Neural crest cell (in vitro differentiated cells): Measurements from ENCODE around the gene ASB13. TPM values are rescaled to one million over a fixed set of nuclear protein-coding genes. Genes with fewer than 3 reads are reported as not detected.

ENCODE experiments used
- DNase-seq: peaks from one replicate; pipeline ENCODE4 v3.0.0; 2021; ENCODE audit warnings: low read depth, mixed read lengths, low spot score
- H3K27ac Mint-ChIP-seq: one replicate; pipeline ENCODE4 v1.8.0; 2021; ENCODE audit warnings: mild to moderate bottlenecking, mixed read lengths; ENCODE audit not compliant: unreplicated experiment
- H3K27me3 Mint-ChIP-seq: 2 replicates; pipeline ENCODE4 v1.8.0; 2021; ENCODE audit warnings: low read depth, mild to moderate bottlenecking, mixed read lengths
- H3K36me3 Mint-ChIP-seq: 2 replicates; pipeline ENCODE4 v1.8.0; 2021; ENCODE audit warnings: low read depth, mild to moderate bottlenecking, mixed read lengths
- H3K4me1 Mint-ChIP-seq: 2 replicates; pipeline ENCODE4 v1.8.0; 2021; ENCODE audit warnings: mixed read lengths
- H3K4me3 Mint-ChIP-seq: one replicate; pipeline ENCODE4 v1.8.0; 2021; ENCODE audit warnings: mild to moderate bottlenecking, mixed read lengths
- H3K9me3 Mint-ChIP-seq: 2 replicates; pipeline ENCODE4 v1.8.0; 2021; ENCODE audit warnings: mixed read lengths
- CTCF ChIP-seq: fragments of 200-600 bp; sonication (generic); conservative IDR thresholded peaks from 2 replicates; pipeline ENCODE4 v1.5.0; 2021; ENCODE audit warnings: antibody characterized with exemption, mild to moderate bottlenecking
- total RNA-seq: library from RNA; stranded (reverse); gene quantifications from 2 replicates; pipeline ENCODE4 v1.2.1, GENCODE V29; 2021

Gene ASB13
- total RNA-seq, 1 donor from 2014 or later = 40.8 TPM

- H3K27me3 Mint-ChIP-seq = no peaks in the 10 kb centered on the region
- H3K4me3 Mint-ChIP-seq = no peak overlapping the region
- H3K27ac Mint-ChIP-seq = no peak overlapping the region
- no peak for TF ChIP-seq CTCF
- peaks cover 10% of the 10 kb centered on the region for H3K4me1 Mint-ChIP-seq
- no peak for DNase-seq
- no peaks in the 10 kb centered on the region for H3K9me3 Mint-ChIP-seq
- no peaks in the 10 kb centered on the region for H3K36me3 Mint-ChIP-seq
These were observed 52.8 kb downstream of the ASB13 start for GRCh38 chr10:5613481-5614154.

DNA sequence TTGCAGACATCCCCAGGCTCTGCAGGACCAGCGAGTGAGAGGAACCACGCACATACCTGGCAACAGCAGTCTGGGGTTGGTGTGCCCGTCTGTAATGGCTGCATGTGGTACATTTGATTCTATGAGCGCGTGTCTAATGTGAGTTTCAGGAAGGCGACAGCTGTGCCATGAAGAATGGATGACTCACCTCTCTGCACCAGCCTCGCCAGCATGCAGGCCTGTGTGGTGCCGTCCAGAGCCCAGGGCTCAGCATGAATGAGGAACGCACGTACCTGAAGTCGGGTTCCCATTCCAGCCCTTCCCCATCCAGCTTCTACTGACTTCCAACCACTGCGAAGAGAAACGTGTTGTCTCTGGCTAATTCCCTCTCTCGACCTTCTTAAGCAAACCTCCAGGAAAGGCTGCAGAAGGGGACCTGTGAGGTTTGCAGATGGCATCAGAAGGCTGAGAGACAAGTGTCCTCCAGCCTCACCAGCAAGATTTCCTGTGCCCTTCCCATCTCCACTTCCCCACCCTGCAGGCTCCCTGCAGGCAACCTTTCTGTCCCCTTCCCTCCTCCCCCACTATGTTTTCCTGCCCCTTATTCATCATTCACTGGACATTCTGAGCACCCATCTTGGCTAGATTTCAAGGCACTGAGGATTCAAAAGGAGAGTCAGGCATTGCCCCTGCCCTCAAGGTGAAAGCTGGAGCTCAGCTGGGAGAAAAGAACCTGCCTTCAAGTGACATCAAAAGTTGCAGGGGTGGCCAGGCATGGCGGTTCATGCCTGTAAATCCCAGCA lies 54.3 kb downstream of the ASB13 start:
- peak overlapping the region; percentile 81 for H3K27ac Mint-ChIP-seq
- no peaks in the 10 kb centered on the region for H3K27me3 Mint-ChIP-seq
- no peak for TF ChIP-seq CTCF
- H3K36me3 Mint-ChIP-seq = no peaks in the 10 kb centered on the region
- H3K4me1 Mint-ChIP-seq = peaks cover 13% of the 10 kb centered on the region
- H3K9me3 Mint-ChIP-seq = no peaks in the 10 kb centered on the region
- H3K4me3 Mint-ChIP-seq = no peak overlapping the region
- no peak for DNase-seq

DNA sequence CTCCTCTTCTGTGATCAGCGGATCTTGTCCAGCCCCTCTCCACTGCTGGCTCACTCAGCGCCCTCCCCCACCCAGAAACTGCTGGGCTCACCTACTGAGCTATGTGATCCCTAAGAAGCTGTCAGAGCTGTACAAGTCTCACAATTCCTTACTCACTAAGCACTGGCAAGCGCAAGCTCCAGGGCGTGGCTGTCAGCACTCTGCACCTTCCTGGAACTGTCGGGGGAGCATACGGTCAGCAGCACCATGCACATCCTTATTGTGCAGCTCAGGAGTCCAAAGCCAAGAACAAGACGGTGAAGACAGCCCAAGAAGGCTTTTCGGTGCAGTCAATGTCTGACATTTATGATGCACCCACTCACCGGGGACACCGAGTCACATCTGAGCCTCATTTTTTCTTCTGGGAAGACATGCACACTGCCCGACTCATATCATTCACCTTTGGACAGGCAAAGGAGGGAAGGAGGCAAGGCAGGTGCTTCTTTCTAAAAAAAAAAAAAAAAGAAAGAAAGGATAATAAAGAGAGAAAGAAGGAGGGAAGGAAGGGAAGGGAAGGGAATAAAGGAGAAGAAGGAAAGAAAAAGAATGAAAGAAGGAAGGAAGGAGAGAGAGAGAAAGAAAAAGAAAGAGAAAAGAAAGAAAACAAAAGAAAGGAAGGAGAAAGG lies 56.3 kb downstream of the ASB13 start:
- no peaks in the 10 kb centered on the region for H3K36me3 Mint-ChIP-seq
- no peaks in the 10 kb centered on the region for H3K9me3 Mint-ChIP-seq
- no peak for DNase-seq
- H3K27me3 Mint-ChIP-seq = no peaks in the 10 kb centered on the region
- H3K4me1 Mint-ChIP-seq = peaks cover 12% of the 10 kb centered on the region
- H3K4me3 Mint-ChIP-seq = no peak overlapping the region
- no peak overlapping the region for H3K27ac Mint-ChIP-seq
- no peak for TF ChIP-seq CTCF

- TF ChIP-seq CTCF = no peak
- Mint-ChIP-seq H3K36me3 (no peaks in the 10 kb centered on the region), H3K27ac (peak overlapping the region; percentile 76), H3K4me3 (no peak overlapping the region), H3K9me3 (no peaks in the 10 kb centered on the region), H3K27me3 (no peaks in the 10 kb centered on the region), H3K4me1 (peaks cover 10% of the 10 kb centered on the region)
- DNase-seq = no peak
These were observed 57.7 kb downstream of the ASB13 start for GRCh38 chr10:5608608-5609220.

GRCh38 chr10:5607594-5607993 lies 58.8 kb downstream of the ASB13 start:
- no peaks in the 10 kb centered on the region for H3K27me3 Mint-ChIP-seq
- H3K4me1 Mint-ChIP-seq = peaks cover 10% of the 10 kb centered on the region
- DNase-seq = no peak
- no peaks in the 10 kb centered on the region for H3K36me3 Mint-ChIP-seq
- H3K4me3 Mint-ChIP-seq = no peak overlapping the region
- no peak overlapping the region for H3K27ac Mint-ChIP-seq
- no peak for TF ChIP-seq CTCF
- no peaks in the 10 kb centered on the region for H3K9me3 Mint-ChIP-seq
